GM18951 (cell line): ENCODE data around the gene LRP5.
"Not testable (repeated sequence)": the region's sequence is repeated elsewhere in the genome, so short reads cannot be mapped to it uniquely, and the experiment has no call there.

ENCODE experiments used
- POLR2A ChIP-seq: IDR thresholded peaks from 4 replicates; pipeline ENCODE4 v1.6.1; 2011; ENCODE audit warnings: mild to moderate bottlenecking; ENCODE audit not compliant: insufficient read length, insufficient read depth; ENCODE audit errors: extremely low read depth
- in situ Hi-C: fragments of 300-500 bp; cut with MboI; formaldehyde crosslinking; loops from one replicate; pipeline ENCODE4 v1.12.0; 2022; ENCODE audit warnings: low sequenced_read_pairs, mixed read lengths, inconsistent platforms; ENCODE audit not compliant: unreplicated experiment

LRP5 gene

GRCh38 chr11:68273026-68273738 lies 39.2 kb upstream of the LRP5 start:
- no peak for TF ChIP-seq POLR2A
- in situ Hi-C loops: no loop called here

GRCh38 chr11:68274306-68274705 lies 38.1 kb upstream of the LRP5 start:
- no peak for TF ChIP-seq POLR2A
- in situ Hi-C loops: no loop called here

DNA sequence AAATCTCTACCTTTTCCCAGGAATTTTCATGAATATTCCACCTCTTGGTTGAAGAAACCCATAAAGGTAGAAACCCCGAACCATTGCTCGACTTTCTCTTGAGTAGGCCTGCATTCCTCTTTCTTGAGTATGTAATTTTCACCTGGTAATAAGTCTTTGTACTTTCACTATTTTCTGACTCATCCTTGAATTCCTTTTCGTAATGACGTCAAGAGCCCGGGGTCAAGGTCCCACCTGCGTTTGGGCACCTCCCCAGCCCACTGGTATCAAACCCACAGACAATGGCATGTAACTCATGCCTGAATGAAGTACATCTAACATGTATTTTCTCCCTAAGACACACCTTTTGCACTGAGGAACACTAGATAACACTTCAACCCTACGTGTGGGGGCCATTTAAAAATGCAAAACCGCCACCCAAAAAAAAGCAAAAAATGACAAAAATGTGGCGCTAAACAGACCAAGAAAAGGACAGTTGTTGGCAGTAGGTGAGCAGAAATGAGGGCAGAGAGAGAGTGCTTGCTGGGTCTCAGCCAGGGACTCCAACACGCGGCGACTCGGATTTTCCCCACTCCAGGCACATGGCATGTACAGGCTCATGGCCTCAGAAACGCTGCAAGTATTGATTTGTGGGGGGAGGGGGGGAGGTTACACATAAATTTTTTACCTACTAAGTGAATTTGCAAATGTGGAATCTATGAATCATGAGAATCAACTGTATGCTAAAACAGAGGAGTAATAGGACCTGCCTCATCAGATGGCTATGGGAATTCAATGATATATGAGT lies 36.5 kb upstream of the LRP5 start:
- in situ Hi-C loops: no loop called here
- TF ChIP-seq POLR2A: no peak

DNA sequence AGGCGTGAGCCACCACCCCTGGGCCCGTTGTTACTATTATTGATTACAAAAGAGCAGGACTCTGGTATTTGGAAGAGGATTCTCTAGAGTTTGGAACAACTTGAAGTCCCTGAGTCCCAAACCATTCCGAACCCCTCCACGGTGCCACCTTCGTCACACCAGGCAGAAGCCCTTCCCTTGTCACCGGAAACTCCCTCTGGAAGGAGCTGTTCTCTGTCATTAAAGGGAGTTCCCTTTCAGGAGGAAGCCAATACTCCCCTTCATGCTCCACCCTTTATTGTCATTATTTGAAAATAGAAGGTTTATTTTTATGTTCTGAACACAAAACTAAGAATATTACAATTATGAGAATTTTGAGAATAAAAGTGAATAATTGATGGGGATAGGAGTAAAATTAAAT lies 35.5 kb upstream of the LRP5 start:
- in situ Hi-C loops: no loop called here
- no peak for TF ChIP-seq POLR2A

DNA sequence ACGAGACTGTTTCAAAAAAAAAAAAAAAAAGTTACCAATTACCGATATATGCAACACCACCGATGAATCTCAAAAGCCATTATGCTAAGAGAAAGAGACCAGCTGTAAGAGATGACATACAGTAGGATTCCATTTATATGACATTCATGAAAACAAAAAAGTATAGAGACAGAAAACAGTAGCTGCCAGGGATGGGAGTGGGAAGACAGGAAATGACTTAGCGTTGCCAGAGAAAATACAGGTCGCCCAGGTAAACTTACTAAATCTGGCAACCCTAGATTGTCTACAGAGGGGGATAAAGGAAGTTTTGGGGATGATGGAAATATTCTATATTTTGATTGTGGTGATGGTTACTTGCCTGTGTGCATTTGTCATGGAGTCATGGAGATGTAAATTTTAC lies 32.7 kb upstream of the LRP5 start:
- TF ChIP-seq POLR2A: no peak
- in situ Hi-C loops: no loop called here

DNA sequence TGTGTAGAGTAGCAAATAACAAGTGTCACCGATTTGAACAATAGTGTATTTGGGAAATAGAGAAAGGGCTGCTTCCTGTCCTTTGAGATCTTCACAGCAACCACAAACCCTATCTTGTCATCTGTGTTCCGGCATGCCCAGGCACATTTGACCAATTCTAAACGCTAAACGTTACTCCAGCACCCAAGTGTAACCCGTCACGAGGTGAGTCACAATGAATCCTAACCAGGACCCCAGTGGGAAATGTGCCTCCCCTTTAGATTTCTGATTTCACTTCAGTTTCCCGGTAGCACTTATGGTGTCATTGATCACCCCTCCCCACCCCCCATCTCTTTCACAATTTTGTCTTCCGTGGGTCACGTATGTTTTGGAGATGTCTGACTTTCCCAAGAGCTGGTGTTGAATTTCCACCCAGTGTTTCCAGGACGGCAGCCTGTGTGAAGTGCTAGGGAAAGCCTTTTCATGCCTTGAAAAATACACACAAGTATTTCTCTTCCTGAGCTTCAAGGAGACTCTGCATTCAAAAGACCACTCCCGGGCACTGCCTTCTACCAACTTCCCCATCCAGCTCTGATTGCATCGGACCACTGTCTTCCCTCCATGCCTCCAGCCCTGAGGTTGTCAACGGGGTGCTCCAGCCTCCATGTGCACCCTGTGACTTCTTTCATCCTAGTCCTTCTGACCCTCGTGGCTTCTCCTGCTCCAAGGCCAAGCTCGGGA lies 30.1 kb upstream of the LRP5 start:
- peak; percentile 20 for TF ChIP-seq POLR2A
- in situ Hi-C loops: no loop called here

DNA sequence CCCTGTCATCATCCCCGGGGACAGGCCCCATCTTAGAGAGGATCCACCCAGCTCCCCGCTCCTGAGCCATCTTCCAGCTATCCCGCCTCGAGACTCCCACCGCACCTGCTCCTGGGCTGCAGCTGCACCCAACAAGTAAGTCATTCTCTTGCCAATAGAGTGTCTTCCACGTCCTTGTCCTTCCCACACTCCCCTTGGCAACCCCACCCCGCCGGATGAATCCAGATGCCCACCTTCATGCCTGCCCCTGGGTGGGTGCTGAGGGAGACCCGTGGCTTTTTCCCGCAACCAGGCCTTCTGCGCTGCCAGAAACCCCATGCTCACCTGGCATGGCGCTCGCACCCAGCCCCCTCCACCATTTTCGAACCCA lies 29.5 kb upstream of the LRP5 start:
- TF ChIP-seq POLR2A: no peak
- in situ Hi-C loops: no loop called here

GRCh38 chr11:68284588-68284987 lies 27.8 kb upstream of the LRP5 start:
- in situ Hi-C loops: not testable (repeated sequence)

DNA sequence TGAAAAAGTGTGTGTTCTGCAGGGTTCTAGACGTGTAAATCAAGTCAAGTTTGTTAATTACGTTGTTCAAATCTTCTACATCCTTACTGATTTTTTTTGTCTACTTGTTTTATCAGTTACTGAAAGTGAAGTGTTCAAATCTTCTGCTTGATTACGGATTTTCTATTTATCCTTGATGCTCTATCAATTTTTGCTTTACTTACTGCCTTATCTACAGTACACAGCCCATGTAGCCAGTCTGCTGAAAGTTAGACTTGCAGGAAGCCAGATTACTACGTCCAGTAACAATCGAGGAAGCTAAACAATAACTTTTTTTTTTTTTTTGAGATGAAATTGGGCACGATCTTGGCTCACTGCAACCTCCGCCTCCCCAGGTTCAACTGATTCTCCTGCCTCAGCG lies 25.0 kb upstream of the LRP5 start:
- in situ Hi-C loops: no loop called here
- no peak for TF ChIP-seq POLR2A

- in situ Hi-C loops: no loop called here
Measured at GRCh38 chr11:68289456-68289855, 22.9 kb upstream of the LRP5 start.

GRCh38 chr11:68293708-68294107 lies 18.7 kb upstream of the LRP5 start:
- no peak for TF ChIP-seq POLR2A
- in situ Hi-C loops: no loop called here

More at GRCh38 chr11:68289456-68289855, 22.9 kb upstream of the LRP5 start:
- TF ChIP-seq POLR2A: no peak

DNA sequence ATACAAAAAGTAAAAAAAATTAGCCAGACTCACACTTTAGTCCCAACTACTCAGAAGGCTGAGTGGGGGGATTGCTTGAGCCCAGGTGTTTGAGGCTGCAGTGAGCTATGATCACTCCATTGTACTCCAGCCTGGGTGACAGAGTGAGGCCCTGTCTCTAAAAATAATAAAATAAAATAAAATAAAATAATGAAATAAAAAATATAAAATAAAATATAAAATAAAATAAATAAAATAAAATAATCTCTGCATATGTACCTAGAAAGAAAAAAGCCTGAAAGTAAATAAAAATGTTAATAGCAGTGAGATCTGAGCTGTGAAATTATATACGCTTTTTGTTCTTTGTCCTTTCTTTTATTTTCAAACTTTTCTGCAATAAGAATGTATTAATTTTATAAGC lies 17.1 kb upstream of the LRP5 start:
- no peak for TF ChIP-seq POLR2A
- in situ Hi-C loops: no loop called here

- no peak for TF ChIP-seq POLR2A
- in situ Hi-C loops: no loop called here
Measured at GRCh38 chr11:68295940-68296339, 16.5 kb upstream of the LRP5 start.
